G401 (cell line): ENCODE measurements around the gene SNX9. TPM values are rescaled to one million over a fixed set of nuclear protein-coding genes. Genes with fewer than 3 reads are reported as not detected.

Source experiments
- DNase-seq: peaks from one replicate; pipeline ENCODE4 v3.0.0-alpha.2; 2015; ENCODE audit warnings: low spot score
- in situ Hi-C: cut with HindIII; loops from 2 replicates; pipeline ENCODE4 v1.10.0; 2016; ENCODE audit warnings: low sequenced_read_pairs, mixed read lengths
- total RNA-seq: library from RNA; depleted of rRNA; stranded (reverse); fragments of >200 nt; shearing (Covaris generic); gene quantifications from 2 replicates; pipeline ENCODE4 v1.2.3, GENCODE V29; 2014

Gene SNX9
- total RNA-seq, 1 experiment from 2014 or later: 20.5 TPM

DNA sequence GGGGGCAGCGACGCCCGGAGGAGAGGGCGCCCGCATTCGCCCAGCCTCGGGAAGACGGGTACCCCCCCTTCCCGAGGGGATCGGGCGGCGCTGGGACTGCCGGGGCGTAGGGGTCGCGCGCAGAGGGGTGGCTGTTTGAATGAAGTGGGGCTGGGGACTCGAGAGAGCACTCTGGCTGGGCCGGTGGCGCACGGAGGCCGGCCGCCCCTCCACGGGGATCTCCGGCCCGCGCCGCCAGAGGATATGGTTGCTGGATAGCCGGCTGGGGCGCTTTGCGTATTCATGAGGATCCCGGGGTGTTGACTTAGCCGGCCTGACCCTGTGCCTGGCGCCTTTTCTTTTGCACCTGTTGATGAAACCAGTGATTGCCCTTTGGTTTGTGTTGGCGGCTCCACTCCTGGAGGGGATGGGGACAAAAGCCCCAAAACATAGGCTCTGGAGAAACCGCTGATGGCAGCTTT, 159.1 kb downstream of the SNX9 start:
- DNase-seq: no peak
- in situ Hi-C loops: no loop called here

DNA sequence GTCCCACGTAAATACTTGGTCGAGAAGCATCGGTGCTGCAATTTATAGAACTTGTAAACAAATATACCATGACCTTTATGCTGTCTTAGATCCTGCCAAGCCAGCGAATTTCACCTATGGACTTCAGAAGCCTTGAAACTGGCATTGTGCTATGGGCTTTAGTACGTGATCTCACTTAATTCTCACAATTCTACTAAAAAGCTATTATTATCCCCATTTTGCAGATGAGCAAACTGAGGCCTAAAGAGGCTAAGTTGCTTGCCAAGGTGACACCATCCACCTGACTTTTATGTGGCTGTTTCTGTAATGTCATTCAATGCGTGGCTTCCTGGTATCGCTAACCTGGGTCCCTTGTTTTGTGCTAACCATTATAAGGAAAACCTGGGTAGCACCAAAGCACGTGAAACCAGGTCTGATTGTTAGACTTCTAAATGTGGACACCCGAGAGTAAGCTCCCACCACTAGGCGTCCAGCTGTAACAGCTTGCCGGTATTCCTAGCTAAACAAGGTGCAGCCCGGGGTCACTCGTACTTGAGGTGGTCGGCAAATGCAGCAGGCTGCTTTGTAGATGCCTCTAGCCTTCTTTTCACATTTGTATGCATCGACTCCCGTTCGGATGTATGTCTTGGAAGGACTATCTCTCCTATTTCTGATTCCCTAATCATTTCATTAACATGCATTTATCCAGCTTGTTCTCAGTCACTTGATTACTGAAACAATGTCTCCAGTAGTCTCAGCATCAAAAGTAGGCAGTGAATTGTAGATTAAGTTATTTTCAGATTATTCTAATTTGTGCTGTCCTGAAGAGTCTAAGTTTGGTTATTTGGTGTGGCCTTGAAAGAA, 159.7 kb downstream of the SNX9 start:
- no peak for DNase-seq
- in situ Hi-C loops: no loop called here

DNA sequence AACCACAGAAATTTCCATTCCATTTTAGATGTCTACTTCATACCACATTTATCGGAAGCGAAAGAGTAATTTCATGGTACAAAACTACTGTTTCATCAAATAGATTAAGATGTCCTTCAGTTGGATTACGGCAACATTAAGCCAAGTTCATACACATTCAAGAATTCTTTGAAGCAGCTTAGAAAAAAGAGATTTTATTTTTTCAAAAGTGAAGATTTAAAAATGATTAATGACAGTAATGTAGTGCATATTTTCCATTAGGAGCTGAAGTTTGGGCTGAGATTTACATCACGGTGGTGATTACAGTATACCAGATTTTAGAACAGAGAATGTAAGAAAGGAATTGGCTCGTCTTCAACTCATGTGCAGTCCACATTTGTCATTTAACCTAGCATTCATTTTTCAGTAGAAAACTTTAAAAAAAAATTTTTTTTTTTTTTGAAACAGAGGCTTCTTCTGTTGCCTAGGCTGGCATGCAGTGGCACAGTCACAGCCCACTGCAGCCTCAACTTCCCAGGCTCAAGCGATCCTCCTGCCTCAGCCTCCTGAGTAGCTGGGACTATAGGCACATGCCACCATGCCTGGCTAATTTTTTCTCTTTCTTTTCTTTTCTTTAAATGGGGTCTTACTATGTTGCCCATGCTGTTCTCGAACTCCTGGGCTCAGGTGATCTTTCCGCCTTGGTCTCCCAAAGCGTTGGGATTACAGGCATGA, 160.5 kb downstream of the SNX9 start:
- in situ Hi-C loops: no loop called here
- no peak for DNase-seq

DNA sequence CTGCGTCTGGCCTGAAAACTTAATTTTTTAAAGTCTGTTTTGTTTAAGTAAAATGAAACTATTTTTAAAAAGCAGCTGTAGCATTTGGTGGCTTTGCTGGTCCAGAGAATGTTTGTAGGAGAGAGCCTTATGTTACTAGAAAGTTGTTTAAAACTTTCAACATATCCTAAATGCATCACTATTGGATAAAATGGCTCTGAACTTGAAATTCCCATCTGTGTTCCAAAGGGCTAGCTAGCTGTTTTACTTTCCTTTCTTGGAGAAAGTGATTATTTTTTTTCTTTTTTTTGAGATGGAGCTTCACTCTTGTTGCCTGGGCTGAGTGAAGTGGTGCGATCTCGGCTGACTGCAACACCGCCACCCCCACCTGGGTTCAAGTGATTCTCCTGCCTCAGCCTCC, 161.1 kb downstream of the SNX9 start:
- in situ Hi-C loops: no loop called here

DNA sequence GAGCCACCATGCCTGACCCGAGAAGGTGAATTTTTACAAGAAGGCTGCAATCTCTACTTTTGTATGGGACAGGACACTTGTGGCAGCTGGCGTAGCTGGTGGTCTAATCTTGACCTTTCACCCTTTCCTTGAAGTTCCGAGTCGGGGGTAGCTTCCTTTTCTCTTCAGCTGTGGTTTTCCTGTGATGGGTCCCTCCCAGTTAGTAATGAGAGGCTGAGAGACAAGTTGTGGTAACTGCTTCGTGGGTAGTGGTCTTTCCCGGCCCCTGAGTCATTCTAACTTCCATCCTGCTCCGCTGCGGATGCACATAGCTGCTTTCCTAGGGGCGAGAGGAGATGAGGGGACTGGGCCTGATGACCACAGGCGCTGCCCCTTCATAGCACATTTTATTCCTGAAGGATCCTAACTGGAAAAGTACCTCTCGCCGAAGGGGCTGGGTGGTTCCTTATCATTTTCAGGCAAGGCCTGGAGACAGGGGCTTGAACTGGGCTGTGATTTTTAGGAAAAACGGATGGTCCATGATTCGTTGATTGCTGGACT, 161.7 kb downstream of the SNX9 start:
- in situ Hi-C loops: no loop called here
- DNase-seq: no peak

More for the DNA sequence above, 161.1 kb downstream of the SNX9 start:
- no peak for DNase-seq

DNA sequence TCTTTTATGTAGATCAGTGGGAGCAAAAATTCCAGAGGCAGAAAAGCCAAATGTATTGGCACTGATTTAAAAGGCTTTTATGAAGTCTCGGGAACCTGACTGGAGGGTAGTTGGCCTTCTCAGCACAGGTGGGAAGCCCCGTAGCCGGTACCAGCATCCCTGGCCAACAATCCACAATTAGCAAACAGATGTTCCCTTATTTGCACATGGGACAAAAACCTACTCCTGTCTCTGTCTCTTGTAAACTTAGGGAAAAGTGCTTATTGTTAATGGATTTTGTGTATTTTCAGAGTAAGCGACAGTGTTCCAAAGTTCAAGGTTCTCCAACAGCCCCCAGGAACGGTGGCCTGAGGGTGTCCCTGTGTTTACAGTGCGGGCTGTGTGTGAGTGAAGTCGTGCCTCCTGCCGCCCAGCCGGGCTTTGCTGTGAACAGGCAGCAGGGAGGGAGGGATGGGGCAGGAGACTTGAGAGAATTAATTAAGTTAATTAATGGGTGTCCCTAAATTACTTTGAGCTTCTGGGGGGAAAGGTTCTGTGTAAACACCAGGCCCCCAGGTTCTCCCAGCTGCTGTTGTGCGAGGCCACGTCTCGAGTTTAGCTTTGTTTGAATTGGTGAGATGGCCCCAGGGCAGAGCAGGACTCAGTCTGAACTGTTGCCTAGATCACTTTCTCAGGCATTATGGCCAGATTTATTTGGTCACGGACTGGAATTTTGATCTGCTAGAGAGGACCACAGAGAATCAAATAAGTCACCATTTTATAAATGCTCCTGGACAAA, 162.5 kb downstream of the SNX9 start:
- in situ Hi-C loops: no loop called here

DNA sequence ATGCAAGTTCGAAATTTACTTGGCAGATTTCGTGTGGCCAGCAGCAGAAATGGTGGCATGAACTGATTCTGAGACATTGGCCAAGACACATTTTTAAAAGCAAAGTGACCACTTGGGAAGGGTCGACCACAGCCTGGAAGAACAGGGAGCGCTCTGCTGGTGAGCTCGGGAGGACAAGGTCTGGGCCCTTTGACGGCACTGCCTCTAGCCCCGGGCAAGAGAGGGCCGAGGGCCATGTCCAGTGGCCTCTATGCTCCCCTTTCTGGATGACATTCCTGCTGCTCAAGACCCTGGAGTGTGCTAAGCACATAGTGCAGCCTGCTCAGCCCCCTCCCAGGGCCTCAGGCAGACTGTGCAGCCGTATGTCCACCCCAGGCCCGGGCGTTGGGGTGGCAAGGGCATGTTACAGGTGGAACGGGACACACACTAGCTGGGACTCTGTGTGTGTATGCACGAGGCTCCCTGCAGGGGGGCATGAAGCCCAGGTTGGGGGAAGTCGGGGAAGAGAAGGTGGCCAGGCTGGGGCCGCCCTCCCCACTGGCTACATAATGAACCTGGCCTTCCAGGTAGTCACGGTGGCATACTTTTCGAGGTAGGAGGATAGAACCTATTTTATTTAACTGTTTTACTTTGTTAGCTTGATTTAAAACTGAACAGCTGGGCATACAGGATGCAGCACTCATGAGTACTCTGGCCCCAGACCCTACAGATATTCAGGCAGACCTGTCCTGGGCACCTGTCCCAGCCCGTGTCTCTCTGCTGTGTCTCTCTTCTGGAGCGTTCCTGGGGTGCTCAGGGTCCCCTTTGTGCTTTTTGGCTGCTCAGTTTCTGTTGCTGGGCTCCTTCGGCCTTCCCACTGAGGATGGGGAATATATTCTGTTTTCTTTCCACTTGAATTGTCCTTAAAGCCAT, 165.0 kb downstream of the SNX9 start:
- in situ Hi-C loops: no loop called here
- DNase-seq: no peak

More for the DNA sequence above, 162.5 kb downstream of the SNX9 start:
- no peak for DNase-seq

DNA sequence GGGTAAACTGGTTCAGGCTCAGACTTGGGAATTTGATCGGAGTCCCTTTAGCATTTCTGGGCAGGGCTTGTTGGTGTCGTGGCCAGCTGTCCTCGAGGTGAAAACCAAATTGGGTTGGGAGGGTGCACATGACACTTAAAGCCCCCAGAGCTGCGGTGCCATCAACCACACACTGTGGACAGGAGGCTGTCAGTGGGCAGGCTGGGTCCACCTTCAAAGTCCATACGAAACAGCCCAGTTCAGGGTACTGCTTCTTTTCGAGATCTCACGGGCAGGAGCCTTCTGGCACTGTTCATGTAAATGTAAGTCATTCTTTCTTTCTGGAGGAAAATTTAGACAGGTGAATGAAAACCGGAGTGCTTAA, 165.6 kb downstream of the SNX9 start:
- DNase-seq: no peak
- in situ Hi-C loops: no loop called here

DNA sequence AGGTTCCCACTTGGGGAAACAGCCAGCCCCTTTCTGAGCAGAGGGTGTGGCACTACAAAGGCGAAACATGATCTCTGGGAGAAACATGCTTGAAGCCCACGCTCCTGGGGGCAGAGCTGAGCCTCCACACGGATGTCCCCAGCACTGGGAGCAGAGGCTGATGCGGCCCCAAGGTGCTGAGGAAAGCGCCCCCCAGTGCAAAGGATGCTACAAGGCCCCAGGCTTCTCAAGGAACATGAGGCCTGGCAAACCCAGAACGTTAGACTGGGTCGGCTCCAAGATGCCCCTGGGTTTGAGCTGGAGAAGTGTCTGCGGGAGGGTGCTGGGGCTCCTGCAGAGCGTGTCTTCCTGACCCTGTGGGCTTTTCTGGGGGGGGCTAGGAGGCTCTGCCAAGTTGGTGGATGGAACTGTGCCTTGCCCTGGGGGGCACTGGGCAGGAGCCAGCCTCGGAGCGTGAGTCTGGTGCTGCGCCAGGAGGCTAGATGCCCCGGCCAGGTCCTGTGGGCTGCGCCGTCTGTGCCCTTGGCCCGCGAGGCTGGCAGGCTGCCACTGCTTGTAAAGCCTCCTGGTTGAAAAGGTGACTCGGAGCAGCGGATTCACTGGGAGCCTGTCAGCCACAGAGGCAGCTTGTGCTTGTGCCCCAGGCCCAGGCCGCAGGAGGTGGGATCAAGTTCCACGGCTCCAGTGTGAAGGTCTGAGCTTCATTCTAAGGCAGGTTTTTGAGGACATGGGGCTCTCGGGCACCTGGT, 166.7 kb downstream of the SNX9 start:
- peak; percentile 95 for DNase-seq

DNA sequence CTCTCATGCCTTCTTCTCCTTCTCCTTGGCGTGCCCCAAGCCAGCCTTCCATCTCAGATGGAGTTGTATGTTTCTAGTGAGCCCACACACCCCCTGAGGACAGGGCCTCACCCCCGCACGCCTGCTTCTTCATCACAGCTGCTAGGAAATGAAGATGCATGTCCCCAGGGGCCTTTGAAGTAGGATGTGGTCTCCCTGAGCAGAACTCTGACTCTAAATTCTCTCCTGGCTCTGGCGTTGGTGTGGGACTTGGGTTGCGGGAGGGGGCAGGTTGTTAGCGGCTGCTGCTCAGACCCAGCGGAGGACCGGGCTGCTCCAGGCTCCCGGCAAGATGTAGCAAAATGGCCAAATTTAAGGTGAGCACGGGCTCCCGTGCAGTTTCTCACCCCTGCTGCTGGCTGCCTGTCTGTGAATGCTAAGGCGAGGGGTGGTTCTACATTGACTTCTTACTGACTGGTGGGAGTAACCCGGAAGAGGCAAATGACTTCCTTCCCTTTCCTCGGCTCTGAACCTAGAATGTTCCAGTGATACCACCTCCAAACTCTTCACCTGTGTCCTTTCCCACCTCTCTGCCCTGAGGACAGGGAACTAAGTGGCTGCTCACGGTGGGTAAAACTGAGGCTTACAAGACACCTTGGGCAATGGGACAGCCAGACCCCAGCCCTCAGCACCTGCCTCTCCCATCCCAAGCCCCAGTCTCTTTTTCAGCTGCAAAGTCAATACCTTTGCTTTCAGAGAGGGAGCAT, 167.4 kb downstream of the SNX9 start:
- in situ Hi-C loops: no loop called here
- DNase-seq: no peak

More for the DNA sequence above, 166.7 kb downstream of the SNX9 start:
- in situ Hi-C loops: no loop called here

DNA sequence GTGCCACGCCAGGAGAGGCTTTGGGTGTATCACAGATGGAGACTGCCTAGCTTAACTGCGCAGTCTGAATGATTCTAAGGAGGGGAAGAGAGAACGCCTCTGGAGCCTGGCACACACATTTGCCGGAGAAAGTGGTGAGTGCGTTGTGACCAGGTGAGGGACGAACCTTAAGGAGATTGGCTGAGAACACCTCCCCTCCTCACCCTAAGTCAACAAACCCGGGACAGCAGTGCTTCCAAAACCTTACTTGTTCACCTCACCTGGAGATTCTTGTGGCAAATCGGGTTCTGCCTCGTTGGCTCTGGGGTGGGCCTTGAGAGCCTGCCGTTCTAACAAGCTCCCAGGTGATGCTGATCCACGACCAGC, 168.0 kb downstream of the SNX9 start:
- in situ Hi-C loops: no loop called here
- DNase-seq: no peak

DNA sequence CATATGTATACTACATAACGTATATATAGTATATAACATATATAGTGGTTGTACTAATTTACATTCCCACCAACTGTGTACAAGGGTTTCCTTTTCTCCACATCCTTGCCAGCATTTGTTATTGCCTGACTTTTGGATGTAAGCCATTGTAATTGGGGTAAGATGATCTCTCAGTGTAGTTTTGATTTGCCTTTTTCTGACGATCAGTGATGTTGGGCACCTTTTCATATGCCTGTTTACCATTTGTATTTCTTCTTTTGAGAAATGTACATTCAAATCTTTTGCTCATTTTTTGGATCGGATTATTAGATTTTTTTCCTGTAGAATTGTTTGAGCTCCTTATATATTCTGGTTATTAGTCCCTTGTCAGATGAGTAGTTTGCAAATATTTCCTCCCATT, 170.0 kb downstream of the SNX9 start:
- no peak for DNase-seq
- in situ Hi-C loops: no loop called here

DNA sequence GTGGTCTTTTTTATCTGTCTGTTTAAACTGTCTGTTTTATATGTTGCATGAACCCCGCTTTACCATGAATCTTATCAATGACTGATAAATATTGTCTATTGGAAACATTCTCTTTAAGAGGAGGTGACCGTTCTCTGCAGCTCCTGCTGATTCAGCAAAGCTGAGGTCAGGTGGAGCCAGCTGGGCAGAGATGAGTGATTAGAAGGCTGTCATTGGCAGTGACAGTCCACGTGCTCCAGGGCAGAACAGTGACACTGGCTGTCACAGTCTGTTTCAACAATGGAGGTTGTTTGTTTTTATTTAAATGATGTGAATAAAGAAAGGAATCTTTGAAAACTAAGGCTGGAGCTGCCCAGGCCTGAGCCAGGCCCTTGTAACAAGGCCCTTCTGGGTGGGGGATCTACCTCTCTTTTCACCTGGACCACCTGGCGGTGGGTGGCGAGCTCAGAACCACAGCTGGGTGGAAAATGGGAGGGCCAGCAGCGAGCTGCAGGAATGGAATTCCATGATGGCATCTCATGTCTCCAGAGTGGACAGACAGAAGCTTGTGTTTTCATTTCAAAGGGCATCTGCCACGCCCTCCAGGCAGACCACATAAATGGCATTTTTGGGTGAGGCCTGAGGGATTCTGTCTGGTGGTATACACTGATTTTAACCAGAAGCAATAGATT, 171.2 kb downstream of the SNX9 start:
- in situ Hi-C loops: no loop called here
- no peak for DNase-seq
